Measurements from ENCODE around the gene XXYLT1.
"Not testable (repeated sequence)": the region's sequence is repeated elsewhere in the genome, so short reads cannot be mapped to it uniquely, and the experiment has no call there.

The XXYLT1 gene

DNA sequence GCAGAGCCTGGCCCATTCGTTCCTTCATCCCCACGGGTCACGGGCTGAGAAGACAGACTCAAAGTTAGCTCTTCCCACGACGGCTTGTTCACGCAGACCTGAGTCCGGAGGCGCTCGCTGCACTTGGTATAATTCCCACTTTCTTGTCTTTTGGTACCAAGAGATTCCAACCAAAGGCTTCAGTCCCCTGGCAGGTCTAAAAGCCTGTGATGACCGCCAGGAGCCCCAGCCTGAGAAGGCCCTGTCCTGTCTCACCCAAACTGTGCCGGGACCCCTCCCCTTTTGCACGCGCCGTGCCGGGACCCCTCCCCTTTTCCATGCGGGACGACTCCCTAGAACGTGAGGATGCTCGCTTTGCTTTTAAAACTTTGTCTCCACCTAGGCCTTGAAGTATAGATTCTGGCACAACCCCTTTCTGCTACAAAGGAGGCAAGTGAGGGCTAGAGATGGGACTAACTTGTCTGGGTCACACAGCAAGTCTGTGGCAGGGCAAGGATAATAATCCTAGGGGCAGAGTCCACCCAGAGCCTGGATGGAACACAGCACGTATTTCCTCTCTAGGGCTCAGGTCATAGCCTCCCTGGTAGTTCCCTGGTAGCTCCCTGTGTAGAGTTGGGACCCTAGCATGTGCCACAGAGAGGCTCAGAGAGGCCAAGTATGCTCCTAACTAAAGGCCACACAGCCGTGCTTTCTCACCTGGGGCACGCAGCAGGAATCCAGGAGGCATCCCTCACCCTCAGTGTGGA is 211.3 kb downstream of the XXYLT1 start:
- no peaks in the 10 kb centered on the region for H3K36me3 ChIP-seq (ENCODE audit: insufficient read depth, low read length)
- no peak overlapping the region for H3K4me3 ChIP-seq (ENCODE audit: low read length)
- H3K27me3 ChIP-seq (ENCODE audit: control insufficient read depth, insufficient read depth, low read length) = peaks cover 29% of the 10 kb centered on the region
- no peak overlapping the region for H3K4me2 ChIP-seq (ENCODE audit: low read length)
- no peaks in the 10 kb centered on the region for H3K4me1 ChIP-seq (ENCODE audit: control insufficient read depth, insufficient read depth, low read length)
- H3K9ac ChIP-seq (ENCODE audit: low read depth, low read length) = no peak overlapping the region
- H3K9me3 ChIP-seq (replicated peaks; ENCODE audit: low read length) = no peaks in the 10 kb centered on the region

DNA sequence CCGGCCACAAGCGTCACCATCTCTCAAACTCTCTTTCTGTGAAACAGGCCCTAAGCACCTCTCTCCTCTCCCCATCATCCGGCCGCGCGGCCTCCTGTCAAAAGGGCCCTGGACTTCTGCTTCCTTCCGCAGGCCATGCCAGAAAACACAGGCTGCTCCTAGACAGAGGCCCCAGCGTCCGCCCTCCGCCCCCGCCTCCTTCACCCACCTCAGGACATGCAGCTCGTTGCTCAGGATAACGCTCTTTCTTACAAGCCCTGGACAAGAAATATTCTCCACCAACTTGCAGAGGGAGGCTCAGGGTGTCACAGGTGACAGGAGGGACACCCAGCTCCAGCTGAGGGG is 212.0 kb downstream of the XXYLT1 start:
- no peak overlapping the region for H3K9ac ChIP-seq (ENCODE audit: low read depth, low read length)
- no peak overlapping the region for H3K4me3 ChIP-seq (ENCODE audit: low read length)
- H3K27me3 ChIP-seq (ENCODE audit: control insufficient read depth, insufficient read depth, low read length) = peaks cover 31% of the 10 kb centered on the region
- H3K4me1 ChIP-seq (ENCODE audit: control insufficient read depth, insufficient read depth, low read length) = no peaks in the 10 kb centered on the region
- no peak overlapping the region for H3K4me2 ChIP-seq (ENCODE audit: low read length)
- H3K36me3 ChIP-seq (ENCODE audit: insufficient read depth, low read length) = no peaks in the 10 kb centered on the region
- H3K9me3 ChIP-seq (replicated peaks; ENCODE audit: low read length) = no peaks in the 10 kb centered on the region

DNA sequence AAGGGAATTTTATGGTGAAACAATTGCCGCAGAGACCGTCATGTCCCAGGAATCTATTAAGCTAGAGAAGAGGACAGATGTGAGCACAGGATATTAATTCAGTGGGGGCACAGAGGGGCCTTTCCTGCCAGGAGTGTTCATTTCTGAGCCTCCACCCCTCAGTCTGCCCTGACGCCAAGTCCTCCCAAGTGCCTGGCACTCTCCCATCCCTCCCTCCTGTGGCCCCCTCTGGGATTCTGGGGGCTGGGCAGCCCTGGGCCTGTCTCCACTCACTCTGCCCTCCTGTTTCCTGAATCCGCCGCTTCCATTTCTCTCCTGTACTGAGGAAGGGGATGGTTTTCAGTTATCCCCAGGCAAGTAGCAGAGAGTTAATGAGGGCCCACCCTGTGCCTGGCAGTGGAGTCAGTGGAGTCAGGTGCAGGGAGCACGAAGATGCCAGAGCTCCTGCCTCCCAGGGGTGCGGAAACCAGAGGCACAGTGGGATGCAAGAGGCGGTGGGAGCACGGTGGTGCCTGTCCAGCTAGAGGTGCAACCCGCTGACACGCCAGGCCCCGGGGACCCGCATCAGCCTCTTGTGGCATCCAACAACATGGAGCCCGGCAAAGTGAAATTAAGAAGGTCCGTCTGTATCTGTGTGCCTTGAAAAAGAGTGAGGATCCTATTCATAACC is 212.5 kb downstream of the XXYLT1 start:
- Histone ChIP-seq H3K4me3 (ENCODE audit: low read length) (no peak overlapping the region), H3K9ac (ENCODE audit: low read depth, low read length) (no peak overlapping the region), H3K4me1 (ENCODE audit: control insufficient read depth, insufficient read depth, low read length) (no peaks in the 10 kb centered on the region), H3K27me3 (ENCODE audit: control insufficient read depth, insufficient read depth, low read length) (peaks cover 31% of the 10 kb centered on the region), H3K9me3 (replicated peaks; ENCODE audit: low read length) (no peaks in the 10 kb centered on the region), H3K36me3 (ENCODE audit: insufficient read depth, low read length) (no peaks in the 10 kb centered on the region), H3K4me2 (ENCODE audit: low read length) (no peak overlapping the region)

DNA sequence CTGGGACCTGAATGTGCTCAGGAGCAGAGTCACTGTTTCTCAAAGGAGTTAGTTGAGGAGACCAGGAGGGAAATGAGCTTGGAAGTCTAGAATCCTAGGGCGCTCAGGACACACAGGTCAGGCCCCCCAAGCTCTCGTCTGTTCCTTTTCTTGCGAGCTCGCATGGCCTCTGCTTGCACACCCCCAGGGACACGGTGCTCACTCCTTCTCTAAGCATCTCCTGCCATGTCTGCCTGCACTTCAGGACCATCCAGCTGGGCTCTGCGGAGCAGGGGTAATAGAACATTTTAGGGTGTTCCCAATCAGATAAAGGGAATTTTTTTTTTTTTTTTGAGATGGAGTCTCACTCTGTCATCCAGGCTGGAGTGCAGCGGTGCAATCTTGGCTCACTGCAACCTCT is 213.2 kb downstream of the XXYLT1 start:
- H3K9ac ChIP-seq (ENCODE audit: low read depth, low read length) = no peak overlapping the region
- H3K27me3 ChIP-seq (ENCODE audit: control insufficient read depth, insufficient read depth, low read length) = peaks cover 31% of the 10 kb centered on the region
- no peaks in the 10 kb centered on the region for H3K36me3 ChIP-seq (ENCODE audit: insufficient read depth, low read length)
- no peaks in the 10 kb centered on the region for H3K4me1 ChIP-seq (ENCODE audit: control insufficient read depth, insufficient read depth, low read length)
- no peak overlapping the region for H3K4me3 ChIP-seq (ENCODE audit: low read length)
- no peak overlapping the region for H3K4me2 ChIP-seq (ENCODE audit: low read length)
- H3K9me3 ChIP-seq (replicated peaks; ENCODE audit: low read length) = no peaks in the 10 kb centered on the region

DNA sequence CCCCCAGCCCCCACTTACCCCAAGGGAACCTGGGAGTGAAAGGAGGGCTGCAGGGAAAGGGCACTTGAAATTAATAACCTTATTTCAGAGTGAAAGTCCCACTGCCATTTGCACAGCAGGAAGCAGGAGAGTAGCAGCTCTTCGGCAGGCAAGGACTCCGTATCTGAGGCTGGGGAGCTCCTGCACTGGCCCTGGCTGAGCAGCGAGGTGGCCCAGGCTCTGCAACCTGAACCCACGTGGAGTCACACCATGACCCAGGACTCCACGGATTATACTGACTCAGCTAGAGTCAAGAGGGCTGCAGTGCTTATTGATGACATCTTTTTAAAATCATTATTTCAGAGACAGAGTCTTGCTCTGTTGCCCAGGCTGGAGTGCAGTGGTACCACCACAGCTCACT is 214.5 kb downstream of the XXYLT1 start:
- Histone ChIP-seq H3K27me3 (ENCODE audit: control insufficient read depth, insufficient read depth, low read length) (peaks cover 42% of the 10 kb centered on the region), H3K4me1 (ENCODE audit: control insufficient read depth, insufficient read depth, low read length) (no peaks in the 10 kb centered on the region), H3K4me2 (ENCODE audit: low read length) (no peak overlapping the region), H3K4me3 (ENCODE audit: low read length) (no peak overlapping the region), H3K9me3 (replicated peaks; ENCODE audit: low read length) (no peaks in the 10 kb centered on the region), H3K36me3 (ENCODE audit: insufficient read depth, low read length) (no peaks in the 10 kb centered on the region), H3K9ac (ENCODE audit: low read depth, low read length) (no peak overlapping the region)

DNA sequence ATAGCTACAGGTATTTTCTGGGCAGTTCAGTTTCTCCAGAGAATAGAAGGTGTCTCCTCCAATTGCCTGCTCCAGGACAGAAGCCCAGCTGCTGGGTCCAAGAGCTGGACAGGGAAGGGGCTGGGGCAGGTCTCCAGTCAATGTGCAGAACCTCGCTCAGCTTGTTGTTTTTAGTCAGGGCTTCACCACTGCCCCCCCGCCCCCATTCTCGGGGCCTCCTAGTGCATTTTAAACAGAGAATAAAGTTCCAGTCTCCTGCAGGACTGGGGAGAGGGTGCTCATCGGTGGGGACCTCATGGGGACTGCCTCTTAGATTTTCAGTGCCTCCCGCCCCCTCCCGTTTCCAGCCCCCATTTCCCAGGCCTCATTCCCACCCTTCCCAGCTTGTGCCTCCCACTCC is 216.6 kb downstream of the XXYLT1 start:
- H3K4me3 ChIP-seq (ENCODE audit: low read length) = no peak overlapping the region
- no peaks in the 10 kb centered on the region for H3K4me1 ChIP-seq (ENCODE audit: control insufficient read depth, insufficient read depth, low read length)
- H3K9me3 ChIP-seq (replicated peaks; ENCODE audit: low read length) = no peaks in the 10 kb centered on the region
- no peaks in the 10 kb centered on the region for H3K36me3 ChIP-seq (ENCODE audit: insufficient read depth, low read length)
- H3K4me2 ChIP-seq (ENCODE audit: low read length) = no peak overlapping the region
- no peak overlapping the region for H3K9ac ChIP-seq (ENCODE audit: low read depth, low read length)
- peaks cover 54% of the 10 kb centered on the region for H3K27me3 ChIP-seq (ENCODE audit: control insufficient read depth, insufficient read depth, low read length)

DNA sequence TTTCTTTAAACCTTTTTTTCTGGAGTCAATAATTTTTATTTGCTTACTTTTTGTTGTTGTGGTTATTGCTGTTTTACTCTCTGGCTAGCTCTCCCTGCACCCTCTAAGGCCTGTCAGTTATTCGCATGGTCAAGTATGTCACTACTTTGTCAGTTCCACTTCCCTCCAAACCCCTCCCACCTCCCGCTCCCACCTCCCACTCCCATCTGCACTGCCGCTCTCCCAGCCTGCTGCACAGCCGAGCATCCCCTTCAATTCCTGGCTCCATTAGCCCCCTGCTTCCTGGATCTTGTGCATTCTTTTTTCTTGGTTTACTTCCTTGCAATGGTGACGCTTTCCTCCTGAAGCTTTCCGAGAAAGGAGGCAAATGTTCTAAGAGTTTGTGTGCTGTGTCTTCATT is 218.0 kb downstream of the XXYLT1 start:
- H3K9me3 ChIP-seq (replicated peaks; ENCODE audit: low read length) = no peaks in the 10 kb centered on the region
- no peak overlapping the region for H3K4me2 ChIP-seq (ENCODE audit: low read length)
- H3K4me3 ChIP-seq (ENCODE audit: low read length) = no peak overlapping the region
- no peaks in the 10 kb centered on the region for H3K36me3 ChIP-seq (ENCODE audit: insufficient read depth, low read length)
- no peaks in the 10 kb centered on the region for H3K4me1 ChIP-seq (ENCODE audit: control insufficient read depth, insufficient read depth, low read length)
- no peak overlapping the region for H3K9ac ChIP-seq (ENCODE audit: low read depth, low read length)
- peaks cover 56% of the 10 kb centered on the region for H3K27me3 ChIP-seq (ENCODE audit: control insufficient read depth, insufficient read depth, low read length)

DNA sequence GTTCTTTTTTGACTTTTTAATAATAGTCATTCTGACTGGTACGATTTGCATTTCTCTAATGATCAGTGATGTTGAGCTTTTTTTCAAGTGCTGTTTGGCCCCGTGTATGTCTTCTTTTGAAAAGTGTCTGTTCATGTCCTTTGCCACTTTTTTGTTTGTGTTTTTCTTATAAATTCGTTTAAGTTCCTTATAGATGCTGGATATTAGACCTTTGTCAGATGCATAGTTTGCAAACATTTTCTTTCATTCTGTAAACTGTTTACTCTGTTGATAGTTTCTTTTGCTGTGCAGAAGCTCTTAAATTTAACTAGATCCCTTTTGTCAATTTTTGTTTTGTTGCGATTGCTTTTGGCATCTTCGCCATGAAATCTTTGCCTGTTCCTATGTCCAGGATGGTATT is 220.7 kb downstream of the XXYLT1 start:
- H3K27me3 ChIP-seq (ENCODE audit: control insufficient read depth, insufficient read depth, low read length) = peaks cover 56% of the 10 kb centered on the region
- not testable (repeated sequence) for H3K4me1 ChIP-seq (ENCODE audit: control insufficient read depth, insufficient read depth, low read length); H3K4me2 ChIP-seq (ENCODE audit: low read length); H3K36me3 ChIP-seq (ENCODE audit: insufficient read depth, low read length); H3K9me3 ChIP-seq (replicated peaks; ENCODE audit: low read length); H3K4me3 ChIP-seq (ENCODE audit: low read length); H3K9ac ChIP-seq (ENCODE audit: low read depth, low read length)

DNA sequence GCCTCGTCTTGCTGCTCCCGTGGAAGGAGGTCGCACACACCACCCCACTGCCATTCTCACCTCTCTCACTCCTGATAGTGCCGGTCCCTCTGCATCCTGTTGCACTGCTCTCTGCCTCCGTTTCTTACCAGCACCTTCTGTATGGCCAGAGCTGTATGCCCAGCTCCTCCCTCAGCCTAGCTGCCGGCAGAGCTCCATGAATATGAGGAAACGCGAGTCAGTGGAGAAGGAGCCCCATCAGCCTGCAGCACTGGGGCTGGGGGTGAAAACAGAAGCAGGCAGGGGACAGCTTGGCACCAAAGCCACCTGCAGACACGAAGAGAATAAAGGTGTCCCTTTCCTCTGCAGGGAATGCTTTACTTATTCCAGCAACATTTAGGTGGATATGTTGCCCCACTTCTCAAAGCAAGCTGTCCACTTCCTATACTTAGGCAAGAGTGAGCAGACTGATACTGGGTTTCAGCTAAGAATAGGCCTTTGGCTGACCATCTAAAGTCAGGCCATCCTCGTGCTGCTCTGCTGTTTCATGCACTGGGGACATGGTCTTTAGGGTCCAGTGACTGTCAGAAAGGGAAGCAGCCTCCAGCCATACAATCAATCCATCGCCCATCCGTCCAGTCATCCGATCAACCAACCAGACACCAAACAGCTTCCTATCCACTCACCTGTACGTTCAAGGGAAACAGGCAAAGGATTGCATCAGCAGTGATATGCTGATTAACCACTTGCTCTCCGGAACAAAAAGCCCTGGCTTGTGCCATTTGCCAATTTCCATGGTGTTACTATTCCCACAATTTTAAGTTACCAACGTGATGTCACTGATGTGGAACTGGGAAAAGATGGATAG is 222.7 kb downstream of the XXYLT1 start:
- Histone ChIP-seq H3K36me3 (ENCODE audit: insufficient read depth, low read length) (no peaks in the 10 kb centered on the region), H3K27me3 (ENCODE audit: control insufficient read depth, insufficient read depth, low read length) (peaks cover 53% of the 10 kb centered on the region), H3K4me1 (ENCODE audit: control insufficient read depth, insufficient read depth, low read length) (no peaks in the 10 kb centered on the region), H3K4me2 (ENCODE audit: low read length) (no peak overlapping the region), H3K9me3 (replicated peaks; ENCODE audit: low read length) (no peaks in the 10 kb centered on the region), H3K9ac (ENCODE audit: low read depth, low read length) (no peak overlapping the region), H3K4me3 (ENCODE audit: low read length) (no peak overlapping the region)

DNA sequence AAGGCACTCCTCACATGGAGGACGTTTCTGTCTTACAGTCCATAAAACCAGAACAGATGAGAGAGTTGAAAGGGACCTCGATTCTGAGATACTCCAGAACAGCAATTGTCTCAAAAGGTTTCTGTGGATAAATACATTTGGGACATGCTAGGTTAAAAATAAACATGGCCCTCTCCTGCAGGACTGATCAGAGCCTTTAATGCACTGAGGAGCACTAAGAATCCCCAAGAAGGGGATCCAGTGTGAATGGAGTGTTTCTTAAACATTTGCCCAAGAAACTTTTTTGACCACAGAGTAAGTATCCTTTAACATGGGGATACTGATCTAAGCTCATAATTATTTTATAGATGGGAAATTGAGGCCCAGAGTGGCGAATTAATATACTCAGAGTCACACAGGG is 223.4 kb downstream of the XXYLT1 start:
- H3K9me3 ChIP-seq (replicated peaks; ENCODE audit: low read length) = no peaks in the 10 kb centered on the region

DNA sequence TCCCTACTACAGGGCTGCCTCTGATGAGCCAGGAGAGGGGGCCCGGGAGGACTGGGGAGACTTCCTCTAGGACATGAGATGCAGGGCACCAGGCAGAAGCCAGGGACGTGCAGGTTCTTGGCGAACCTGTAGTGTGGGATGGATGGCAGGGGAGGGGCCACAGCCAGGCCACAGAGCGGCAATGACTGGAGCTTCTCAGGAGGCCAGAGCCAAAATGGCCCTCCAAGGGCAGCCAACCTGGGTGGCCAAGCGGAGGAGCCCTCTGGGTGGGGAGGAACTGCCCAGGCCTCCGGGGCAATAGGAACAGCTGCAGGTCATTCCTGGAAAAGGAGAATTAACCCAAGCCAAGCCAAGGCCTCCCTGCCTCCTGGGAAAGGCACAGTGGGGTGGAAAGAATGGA is 224.5 kb downstream of the XXYLT1 start:
- Histone ChIP-seq H3K4me1 (ENCODE audit: control insufficient read depth, insufficient read depth, low read length) (no peaks in the 10 kb centered on the region), H3K4me3 (ENCODE audit: low read length) (no peak overlapping the region), H3K27me3 (ENCODE audit: control insufficient read depth, insufficient read depth, low read length) (peaks cover 52% of the 10 kb centered on the region), H3K9me3 (replicated peaks; ENCODE audit: low read length) (no peaks in the 10 kb centered on the region), H3K4me2 (ENCODE audit: low read length) (no peak overlapping the region), H3K36me3 (ENCODE audit: insufficient read depth, low read length) (no peaks in the 10 kb centered on the region), H3K9ac (ENCODE audit: low read depth, low read length) (no peak overlapping the region)

More for the DNA sequence above, 223.4 kb downstream of the XXYLT1 start:
- Histone ChIP-seq H3K9ac (ENCODE audit: low read depth, low read length) (no peak overlapping the region), H3K27me3 (ENCODE audit: control insufficient read depth, insufficient read depth, low read length) (peaks cover 57% of the 10 kb centered on the region), H3K4me3 (ENCODE audit: low read length) (no peak overlapping the region), H3K36me3 (ENCODE audit: insufficient read depth, low read length) (no peaks in the 10 kb centered on the region), H3K4me1 (ENCODE audit: control insufficient read depth, insufficient read depth, low read length) (no peaks in the 10 kb centered on the region), H3K4me2 (ENCODE audit: low read length) (no peak overlapping the region)

All from skeletal muscle satellite cell (primary cell).